Lung (tissue), 12 donors: Measurements from ENCODE around the gene SLC15A1. TPM values are rescaled to one million over a fixed set of nuclear protein-coding genes. Genes with fewer than 3 reads are reported as not detected.

ENCODE experiments used
- ATAC-seq: fragments of 200-7000 bp; cut with Tn5 transposase; one replicate; pipeline ENCODE4 v1.9.1; 2020; ENCODE audit warnings: moderate number of reproducible peaks; ENCODE audit not compliant: insufficient read depth, low FRiP score
- DNase-seq, 3 donors: peaks; one replicate each; pipeline ENCODE4 v3.0.0-alpha.2; 2013 to 2017
- H3K27ac ChIP-seq, 2 donors: one replicate each; pipeline ENCODE4 v1.5.1; 2013; ENCODE audit warnings: mild to moderate bottlenecking in 2 of 2, moderate library complexity in 2 of 2, control low read depth in 1 of 2, inconsistent platforms in 1 of 2, low read depth in 1 of 2, low read length in 1 of 2
- H3K27me3 ChIP-seq, 3 donors: one replicate each; pipeline ENCODE4 v1.5.1; 2013; ENCODE audit warnings: low read length in 2 of 3; ENCODE audit not compliant: control insufficient read depth in 3 of 3, insufficient read depth in 3 of 3
- H3K36me3 ChIP-seq, 4 donors: one replicate each; pipeline ENCODE4 v1.5.1; 2013; ENCODE audit warnings: low read length in 4 of 4, mild to moderate bottlenecking in 1 of 4, moderate library complexity in 1 of 4; ENCODE audit not compliant: control insufficient read depth in 4 of 4, insufficient read depth in 4 of 4
- H3K4me1 ChIP-seq, 5 donors: one replicate each; pipeline ENCODE4 v1.5.1; 2013; ENCODE audit warnings: low read length in 5 of 5, mild to moderate bottlenecking in 2 of 5, moderate library complexity in 1 of 5; ENCODE audit not compliant: control insufficient read depth in 5 of 5, insufficient read depth in 5 of 5
- H3K4me3 ChIP-seq: one replicate; pipeline ENCODE4 v1.5.1; 2013; ENCODE audit warnings: mild to moderate bottlenecking, control low read depth, moderate library complexity
- H3K9ac ChIP-seq, 2 donors: one replicate each; pipeline ENCODE4 v1.5.1; 2013; ENCODE audit warnings: low read length in 2 of 2, control low read depth in 1 of 2; ENCODE audit not compliant: insufficient read depth in 1 of 2
- H3K9me3 ChIP-seq, 4 donors: one replicate each; pipeline ENCODE4 v1.5.1; 2013; ENCODE audit warnings: low read length in 3 of 4, mild to moderate bottlenecking in 1 of 4, moderate library complexity in 1 of 4; ENCODE audit not compliant: control insufficient read depth in 4 of 4, insufficient read depth in 3 of 4
- CTCF ChIP-seq: IDR thresholded peaks from 2 replicates; pipeline ENCODE4 v1.5.1; 2012; ENCODE audit warnings: mild to moderate bottlenecking; ENCODE audit errors: control extremely low read depth, extremely low read depth
- WGBS, 2 donors: extraction: QIAGEN DNeasy Blood & Tissue Kit; methylation state at CpG; one replicate each; pipeline ENCODE4 v1.1.7; 2013; 5-methylcytosine and 5-hydroxymethylcytosine counted together
- polyA plus RNA-seq, 2 donors: library from polyadenylated mRNA; stranded (reverse); fragments of 200-250 nt; gene quantifications; one replicate each; pipeline ENCODE4 v1.2.1, GENCODE V29; 2013
- total RNA-seq, 2 donors: library from RNA; depleted of rRNA in 1 of 2; stranded (reverse); fragments of >200 nt in 1 of 2; gene quantifications; one replicate each; pipeline ENCODE4 v1.2.1, GENCODE V29; 2014 to 2021
- donor health status: control.
- donor health status: control.
- donor health status: Bipolar disorder and iron deficiency.
- donor health status: healthy.
- donor health status: DM: yes; HTN: yes; CAD: no.

Gene SLC15A1
- total and polyA plus RNA-seq, 4 donors = 0.01 to 1.4 (median 0.31) TPM; not detected in 1

GRCh38 chr13:98751861-98752466 is 508 bp downstream of the SLC15A1 start:
- Histone ChIP-seq H3K4me3 (no peak overlapping the region), H3K4me1 (peaks cover 0 to 13% (median 0%) of the 10 kb centered on the region in 5 donors), H3K9ac (no peak overlapping the region), H3K27ac (no peak overlapping the region), H3K36me3 (no peaks in the 10 kb centered on the region), H3K27me3 (peaks cover 0 to 26% (median 22%) of the 10 kb centered on the region in 3 donors), H3K9me3 (peaks cover 0 to 7% (median 1%) of the 10 kb centered on the region in 4 donors)
- WGBS, 2 donors = 2 to 4% methylated on average over 28 to 36 of the region's 36 CpGs
- ATAC-seq = peak; percentile 24
- no peak for TF ChIP-seq CTCF
- peak; percentile 9 to 39 (median 23) for DNase-seq

GRCh38 chr13:98751367-98751782 is 1.1 kb downstream of the SLC15A1 start:
- Histone ChIP-seq H3K27ac (no peak overlapping the region), H3K4me1 (peaks cover 0 to 13% (median 0%) of the 10 kb centered on the region in 5 donors), H3K36me3 (no peaks in the 10 kb centered on the region), H3K4me3 (no peak overlapping the region), H3K9me3 (peaks cover 0 to 7% (median 1%) of the 10 kb centered on the region in 4 donors), H3K27me3 (peaks cover 0 to 26% (median 22%) of the 10 kb centered on the region in 3 donors), H3K9ac (no peak overlapping the region)
- 39 to 46% methylated on average over 8 of the region's 8 CpGs for WGBS, 2 donors
- TF ChIP-seq CTCF = no peak
- no peak for ATAC-seq
- no peak for DNase-seq

GRCh38 chr13:98749501-98749900 is 3.0 kb downstream of the SLC15A1 start:
- DNase-seq (no peak), ATAC-seq (no peak)
- Histone ChIP-seq H3K27ac (no peak overlapping the region), H3K36me3 (no peaks in the 10 kb centered on the region), H3K9me3 (peaks cover 0 to 7% (median 1%) of the 10 kb centered on the region in 4 donors), H3K9ac (no peak overlapping the region), H3K4me3 (no peak overlapping the region), H3K27me3 (peaks cover 0 to 26% (median 22%) of the 10 kb centered on the region in 3 donors), H3K4me1 (peaks cover 0 to 13% (median 0%) of the 10 kb centered on the region in 5 donors)
- no peak for TF ChIP-seq CTCF
- WGBS, 2 donors = 62 to 80% methylated on average over 3 of the region's 3 CpGs

GRCh38 chr13:98746968-98747367 is 5.5 kb downstream of the SLC15A1 start:
- Histone ChIP-seq H3K9ac (no peak overlapping the region), H3K27me3 (peaks cover 0 to 18% (median 13%) of the 10 kb centered on the region in 3 donors), H3K27ac (no peak overlapping the region), H3K36me3 (no peaks in the 10 kb centered on the region), H3K4me1 (peaks cover 0 to 7% (median 0%) of the 10 kb centered on the region in 5 donors), H3K4me3 (no peak overlapping the region), H3K9me3 (peaks cover 0 to 2% (median 0%) of the 10 kb centered on the region in 4 donors)
- ATAC-seq = no peak
- DNase-seq = no peak
- 92 to 94% methylated on average over 8 of the region's 8 CpGs for WGBS, 2 donors
- no peak for TF ChIP-seq CTCF
